PC-3 (cell line): ENCODE measurements around the gene MITF.

Experiments used
- EZH2 ChIP-seq: fragments of 300-600 bp; sonication (generic); IDR thresholded peaks from one replicate; pipeline ENCODE4 v1.6.1; 2017; ENCODE audit warnings: antibody characterized with exemption, mild to moderate bottlenecking, low read length; ENCODE audit not compliant: unreplicated experiment
- TF ChIP-seq, protein P1 (sequence below): fragments of 300-600 bp; sonication (generic); conservative IDR thresholded peaks from 2 replicates; pipeline ENCODE4 v1.5.1; 2017; ENCODE audit warnings: antibody characterized with exemption, low read depth, mild to moderate bottlenecking, low read length

GRCh38 chr3:69827127-69827526 lies 87.9 kb downstream of the MITF start:
- TF ChIP-seq, protein P1, sequence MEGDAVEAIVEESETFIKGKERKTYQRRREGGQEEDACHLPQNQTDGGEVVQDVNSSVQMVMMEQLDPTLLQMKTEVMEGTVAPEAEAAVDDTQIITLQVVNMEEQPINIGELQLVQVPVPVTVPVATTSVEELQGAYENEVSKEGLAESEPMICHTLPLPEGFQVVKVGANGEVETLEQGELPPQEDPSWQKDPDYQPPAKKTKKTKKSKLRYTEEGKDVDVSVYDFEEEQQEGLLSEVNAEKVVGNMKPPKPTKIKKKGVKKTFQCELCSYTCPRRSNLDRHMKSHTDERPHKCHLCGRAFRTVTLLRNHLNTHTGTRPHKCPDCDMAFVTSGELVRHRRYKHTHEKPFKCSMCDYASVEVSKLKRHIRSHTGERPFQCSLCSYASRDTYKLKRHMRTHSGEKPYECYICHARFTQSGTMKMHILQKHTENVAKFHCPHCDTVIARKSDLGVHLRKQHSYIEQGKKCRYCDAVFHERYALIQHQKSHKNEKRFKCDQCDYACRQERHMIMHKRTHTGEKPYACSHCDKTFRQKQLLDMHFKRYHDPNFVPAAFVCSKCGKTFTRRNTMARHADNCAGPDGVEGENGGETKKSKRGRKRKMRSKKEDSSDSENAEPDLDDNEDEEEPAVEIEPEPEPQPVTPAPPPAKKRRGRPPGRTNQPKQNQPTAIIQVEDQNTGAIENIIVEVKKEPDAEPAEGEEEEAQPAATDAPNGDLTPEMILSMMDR = no peak
- TF ChIP-seq EZH2 = no peak
